Ishikawa (cell line): ENCODE data around the gene PLA2G6.

Experiments
- CREB1 ChIP-seq: IDR thresholded peaks from 2 replicates; pipeline ENCODE4 v1.6.1; 2012; ENCODE audit warnings: low read depth
- EP300 ChIP-seq: IDR thresholded peaks from 2 replicates; pipeline ENCODE4 v1.6.1; 2012; ENCODE audit warnings: borderline replicate concordance
- FOXM1 ChIP-seq: IDR thresholded peaks from 2 replicates; pipeline ENCODE4 v1.6.1; 2012; ENCODE audit warnings: low read depth, borderline replicate concordance
- NFIC ChIP-seq: IDR thresholded peaks from 2 replicates; pipeline ENCODE4 v1.6.1; 2012
- RAD21 ChIP-seq: IDR thresholded peaks from 2 replicates; pipeline ENCODE4 v1.6.1; 2012; ENCODE audit warnings: low read depth
- TAF1 ChIP-seq: IDR thresholded peaks from 2 replicates; pipeline ENCODE4 v1.6.1; 2012; ENCODE audit warnings: low read depth, mild to moderate bottlenecking
- TEAD4 ChIP-seq: IDR thresholded peaks from 2 replicates; pipeline ENCODE4 v1.6.1; 2012
- USF1 ChIP-seq: IDR thresholded peaks from 2 replicates; pipeline ENCODE4 v1.6.1; 2012
- YY1 ChIP-seq: IDR thresholded peaks from 2 replicates; pipeline ENCODE4 v1.6.1; 2012; ENCODE audit warnings: low read depth
- ZBTB7A ChIP-seq: IDR thresholded peaks from 2 replicates; pipeline ENCODE4 v1.6.1; 2012; ENCODE audit warnings: low read depth
- TF ChIP-seq, protein P1 (sequence below): IDR thresholded peaks from 2 replicates; pipeline ENCODE4 v1.6.1; 2012; ENCODE audit warnings: low read depth, mild to moderate bottlenecking

GRCh38 chr22:38230916-38231315, 49.3 kb upstream of the PLA2G6 start:
- TF ChIP-seq YY1 (no peak), ZBTB7A (no peak), FOXM1 (no peak), NFIC (no peak), EP300 (no peak), CREB1 (no peak), TAF1 (no peak), TEAD4 (no peak), USF1 (no peak), RAD21 (no peak)
- TF ChIP-seq, protein P1, sequence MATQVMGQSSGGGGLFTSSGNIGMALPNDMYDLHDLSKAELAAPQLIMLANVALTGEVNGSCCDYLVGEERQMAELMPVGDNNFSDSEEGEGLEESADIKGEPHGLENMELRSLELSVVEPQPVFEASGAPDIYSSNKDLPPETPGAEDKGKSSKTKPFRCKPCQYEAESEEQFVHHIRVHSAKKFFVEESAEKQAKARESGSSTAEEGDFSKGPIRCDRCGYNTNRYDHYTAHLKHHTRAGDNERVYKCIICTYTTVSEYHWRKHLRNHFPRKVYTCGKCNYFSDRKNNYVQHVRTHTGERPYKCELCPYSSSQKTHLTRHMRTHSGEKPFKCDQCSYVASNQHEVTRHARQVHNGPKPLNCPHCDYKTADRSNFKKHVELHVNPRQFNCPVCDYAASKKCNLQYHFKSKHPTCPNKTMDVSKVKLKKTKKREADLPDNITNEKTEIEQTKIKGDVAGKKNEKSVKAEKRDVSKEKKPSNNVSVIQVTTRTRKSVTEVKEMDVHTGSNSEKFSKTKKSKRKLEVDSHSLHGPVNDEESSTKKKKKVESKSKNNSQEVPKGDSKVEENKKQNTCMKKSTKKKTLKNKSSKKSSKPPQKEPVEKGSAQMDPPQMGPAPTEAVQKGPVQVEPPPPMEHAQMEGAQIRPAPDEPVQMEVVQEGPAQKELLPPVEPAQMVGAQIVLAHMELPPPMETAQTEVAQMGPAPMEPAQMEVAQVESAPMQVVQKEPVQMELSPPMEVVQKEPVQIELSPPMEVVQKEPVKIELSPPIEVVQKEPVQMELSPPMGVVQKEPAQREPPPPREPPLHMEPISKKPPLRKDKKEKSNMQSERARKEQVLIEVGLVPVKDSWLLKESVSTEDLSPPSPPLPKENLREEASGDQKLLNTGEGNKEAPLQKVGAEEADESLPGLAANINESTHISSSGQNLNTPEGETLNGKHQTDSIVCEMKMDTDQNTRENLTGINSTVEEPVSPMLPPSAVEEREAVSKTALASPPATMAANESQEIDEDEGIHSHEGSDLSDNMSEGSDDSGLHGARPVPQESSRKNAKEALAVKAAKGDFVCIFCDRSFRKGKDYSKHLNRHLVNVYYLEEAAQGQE, result no peak
